Measurements from ENCODE around the gene SCO2. TPM values are rescaled to one million over a fixed set of nuclear protein-coding genes. Genes with fewer than 3 reads are reported as not detected.
A peak's percentile ranks its signal among the peaks of the same experiment; 100 is the strongest.

The SCO2 gene
- total and polyA plus RNA-seq, 2 of the 4 experiments (the other 2 are of a cell fraction) = 1.3 to 1.9 TPM

DNA sequence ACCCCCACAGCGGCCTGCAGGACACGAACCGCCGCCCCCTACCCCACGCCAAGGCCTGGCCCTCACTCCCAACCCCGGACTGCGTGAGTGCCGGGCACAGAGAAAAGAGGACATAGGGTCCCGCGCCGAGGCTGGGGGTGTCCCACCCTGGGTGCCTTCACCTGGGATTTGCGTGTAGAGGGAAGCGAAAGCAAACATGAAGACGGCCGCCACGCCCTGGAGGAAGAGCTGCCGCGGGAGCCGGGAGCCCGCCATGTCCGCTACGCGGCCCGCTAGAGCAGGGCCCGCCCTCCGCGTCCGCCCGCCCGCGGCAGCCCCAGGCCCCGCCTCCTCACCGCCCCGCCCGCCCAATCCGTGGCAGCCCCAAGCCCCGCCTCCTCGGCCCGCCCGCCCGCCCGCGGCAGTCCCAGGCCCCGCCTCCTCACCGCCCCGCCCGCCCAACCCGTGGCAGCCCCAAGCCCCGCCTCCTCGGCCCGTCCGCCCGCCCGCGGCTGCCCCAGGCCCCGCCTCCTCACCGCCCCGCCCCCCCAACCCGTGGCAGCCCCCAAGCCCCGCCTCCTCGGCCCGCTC lies 17.9 kb downstream of the SCO2 start, which contains the start of gene LMF2:
LMF2 (minus strand) TSS at position 282 of the 570 bp plus-strand sequence; CDS start at position 255, 27 bp downstream.
- Histone ChIP-seq H2AFZ (replicated peaks; ENCODE audit: low read length, poor library complexity) (peak within 1 kb of the TSS; percentile 99), H3K36me3 (ENCODE audit: control insufficient read depth, insufficient read depth, low read length) (peaks cover 23% of the 10 kb centered on the region), H3K27ac (ENCODE audit: insufficient read depth, low read length) (peak within 1 kb of the TSS; percentile 95), H3K23ac (ENCODE audit: low read depth, low read length) (peak within 1 kb of the TSS; percentile 73), H2BK20ac (ENCODE audit: low read depth, low read length) (no peak within 1 kb of the TSS), H3K79me1 (ENCODE audit: low read depth in 1 of 2, low read length in 2 of 2) (peaks cover 15 to 56% of the 10 kb centered on the region in 2 experiments), H2BK15ac (ENCODE audit: low read depth, low read length) (peak within 1 kb of the TSS; percentile 0; the same call in 1 of the 3 replicates), H4K91ac (ENCODE audit: insufficient read depth, low read depth, low read length) (peak within 1 kb of the TSS; percentile 86), H2BK5ac (ENCODE audit: low read depth, low read length, poor library complexity, severe bottlenecking) (peak within 1 kb of the TSS; percentile 92), H3K4me3 (ENCODE audit: insufficient read depth, low read depth, low read length) (peak within 1 kb of the TSS; percentile 100), H3K56ac (ENCODE audit: extremely low read depth, insufficient read depth, low read length) (peak within 1 kb of the TSS; percentile 81), H3K9me3 (ENCODE audit: control insufficient read depth, insufficient read depth, low read length) (no peaks in the 10 kb centered on the region), H2AK9ac (replicated peaks; ENCODE audit: low read depth, low read length, poor library complexity) (peak within 1 kb of the TSS; percentile 100), H2BK120ac (ENCODE audit: low read depth, low read length) (peak within 1 kb of the TSS; percentile 73), H3K14ac (replicated peaks; ENCODE audit: low read depth, low read length) (peak within 1 kb of the TSS; percentile 87), H3K18ac (ENCODE audit: low read depth, low read length) (peak within 1 kb of the TSS; percentile 81; the same call in 1 of the 2 replicates), H4K20me1 (ENCODE audit: insufficient read depth, low read length) (no peaks in the 10 kb centered on the region; the same call in 1 of the 2 replicates), H3K9ac (ENCODE audit: low read depth, low read length) (peak within 1 kb of the TSS; percentile 98), H4K8ac (ENCODE audit: low read depth in 2 of 2, low read length in 2 of 2) (peak within 1 kb of the TSS; percentile 90 to 96), H3K27me3 (ENCODE audit: control insufficient read depth, insufficient read depth, low read length) (no peaks in the 10 kb centered on the region), H3K4ac (ENCODE audit: low read depth, low read length) (peak within 1 kb of the TSS; percentile 97), H4K5ac (ENCODE audit: low read depth, low read length) (peak within 1 kb of the TSS; percentile 98), H3K9me1 (ENCODE audit: insufficient read depth, low read length) (peaks cover 4% of the 10 kb centered on the region; the same call in 1 of the 2 replicates), H3K4me2 (ENCODE audit: low read depth, low read length) (peak within 1 kb of the TSS; percentile 95), H3K4me1 (ENCODE audit: control insufficient read depth, insufficient read depth, low read length) (peaks cover 4% of the 10 kb centered on the region), H2AK5ac (ENCODE audit: low read depth, low read length) (peak within 1 kb of the TSS; percentile 97)
- WGBS, 2 experiments (ENCODE audit: extremely low coverage in 2 of 2, insufficient read length in 1 of 2) = 0% methylated on average over 5 of the region's 62 CpGs; no CpG with 5 or more reads in 1 of the 2 experiments
- ChIA-PET POLR2A (ENCODE audit: unreplicated experiment) (interaction anchor here (0.6 to 0.9 kb wide), 3 partner anchors 14 to 85 kb away, joined by 3 to 4 read pairs (median 3); partner anchors contain the start of gene SCO2), CTCF (interaction anchor here (0.6 to 1.5 kb wide), 3 partner anchors 9 to 56 kb away, joined by 3 to 6 read pairs (median 3); partner anchors contain the start of gene SCO2)
- intact Hi-C loops (cut with micrococcal nuclease) = no loop called here
- peak; percentile 90 for ATAC-seq (ENCODE audit: low read depth)
- BruUV-seq (replicated peaks) = no TSS peak
- DNase-seq = no peak
- in situ Hi-C loops (cut with MboI; ENCODE audit: low sequenced_read_pairs) = no loop called here
- TF ChIP-seq RFX5 (IDR thresholded peaks at IDR 0.05; ENCODE audit: low read depth, low read length) (no peak), MXI1 (IDR thresholded peaks at IDR 0.05; ENCODE audit: borderline replicate concordance, low read depth, low read length) (peak; percentile 72; the same call in 1 of the 2 replicates), POLR2A (IDR thresholded peaks at IDR 0.05; ENCODE audit: low read depth, low read length) (peak; percentile 69), MAZ (IDR thresholded peaks at IDR 0.05; ENCODE audit: borderline replicate concordance, low read depth, low read length) (peak; percentile 31; the same call in 1 of the 2 replicates)
- dilution Hi-C loops (cut with HindIII; ENCODE audit: low sequenced_read_pairs, unreplicated experiment) = no loop called here
